GM08714 (cell line): ENCODE results near the gene DNAH6.

Experiments used
- H3K4me3 ChIP-seq: fragments of 200-500 bp; sonication (Bioruptor generic); 2 replicates; pipeline ENCODE4 v1.5.1; 2014; ENCODE audit warnings: mild to moderate bottlenecking, low read length, inconsistent platforms
- ZNF274 ChIP-seq: IDR thresholded peaks from 2 replicates; pipeline ENCODE4 v1.6.1; 2012; ENCODE audit warnings: mild to moderate bottlenecking, low read depth, low read length

Gene DNAH6

DNA sequence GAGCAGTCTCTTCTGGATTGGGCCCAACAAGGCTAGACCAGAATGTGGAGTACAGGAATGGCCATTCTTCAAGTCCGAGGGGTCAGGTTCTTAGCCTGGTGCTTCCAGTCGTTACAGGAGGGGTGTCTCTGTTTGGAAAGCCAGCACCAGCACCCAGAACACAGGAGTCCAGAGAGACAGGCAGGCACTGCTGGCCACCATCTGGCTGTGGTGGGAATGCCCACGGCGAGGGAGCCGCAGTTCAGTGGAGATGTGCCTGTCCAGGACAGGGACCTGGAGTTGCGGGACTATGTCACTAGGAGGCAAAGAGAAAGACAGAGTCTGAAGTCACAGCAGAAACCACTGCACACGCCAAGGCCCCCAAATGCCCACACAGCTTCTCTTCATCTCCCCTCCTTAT, 305.5 kb downstream of the DNAH6 start:
- no peak overlapping the region for H3K4me3 ChIP-seq
- no peak for TF ChIP-seq ZNF274

DNA sequence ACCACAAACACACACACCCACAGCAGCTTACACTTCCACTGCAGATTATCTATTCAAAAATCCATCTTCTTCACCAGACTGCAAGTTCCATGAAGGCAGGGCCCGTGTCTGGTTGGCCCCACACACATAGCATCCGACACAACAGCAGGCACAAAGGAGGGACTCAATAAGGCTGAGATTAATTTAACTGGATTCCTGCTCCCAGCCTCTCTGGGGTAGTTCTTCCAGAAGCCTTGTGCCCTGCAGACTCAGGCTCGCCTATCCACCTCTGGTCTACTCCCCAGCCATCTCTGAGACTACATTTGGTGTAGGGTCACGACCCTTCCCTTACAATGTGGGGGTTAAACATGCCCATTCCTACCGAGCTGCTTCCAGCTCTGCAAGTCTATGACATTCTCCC, 306.9 kb downstream of the DNAH6 start:
- no peak for TF ChIP-seq ZNF274
- H3K4me3 ChIP-seq, result no peak overlapping the region

DNA sequence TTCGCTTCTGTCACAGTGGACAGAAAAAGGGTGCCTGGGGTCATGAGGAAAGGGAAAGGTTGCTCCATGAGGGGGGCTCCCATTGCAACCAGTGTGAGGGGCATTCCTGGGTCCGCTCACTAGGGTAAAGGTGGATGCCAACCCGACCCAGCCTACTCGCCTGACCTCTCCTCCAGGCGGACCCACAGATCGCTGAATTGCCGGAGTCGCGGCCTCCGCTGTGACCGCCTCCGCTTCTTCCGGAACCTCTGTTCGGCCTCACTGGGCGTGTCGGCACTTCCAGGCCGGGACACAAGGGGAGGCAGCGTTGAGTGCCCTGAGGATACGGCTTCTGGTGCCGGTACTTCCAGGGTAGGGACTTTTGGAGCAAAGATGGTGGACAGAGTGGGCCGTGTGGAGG, 307.5 kb downstream of the DNAH6 start:
- TF ChIP-seq ZNF274, result no peak
- no peak overlapping the region for H3K4me3 ChIP-seq

DNA sequence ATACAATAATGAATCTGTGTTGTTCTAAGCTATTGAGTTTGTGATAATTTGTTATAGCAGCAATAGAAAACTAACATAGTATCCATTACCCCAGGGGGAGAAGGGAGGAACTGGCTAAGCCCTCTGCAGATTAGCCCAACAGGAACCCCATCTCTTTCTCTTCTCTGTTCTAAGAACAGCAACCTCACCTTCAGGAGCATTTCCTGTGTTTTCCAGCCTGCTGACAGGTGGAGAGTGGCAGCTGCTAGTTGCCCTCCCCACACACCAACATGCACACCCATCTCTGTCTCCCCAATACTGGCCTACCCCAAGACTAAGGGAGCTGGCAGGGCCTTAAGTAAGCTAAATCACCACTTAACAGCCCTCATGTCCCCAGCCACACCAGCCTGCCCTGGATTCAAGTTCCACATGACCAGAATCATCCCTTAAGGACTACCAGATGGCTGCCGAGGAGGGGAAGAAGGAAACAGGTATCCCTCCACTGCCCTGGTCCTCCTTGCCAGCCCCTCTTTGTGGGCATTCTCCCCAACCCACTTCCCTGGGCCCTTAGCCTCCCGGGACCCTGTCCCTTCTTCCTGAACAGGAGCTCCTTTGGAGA, 311.8 kb downstream of the DNAH6 start:
- no peak for TF ChIP-seq ZNF274
- H3K4me3 ChIP-seq, result no peak overlapping the region

DNA sequence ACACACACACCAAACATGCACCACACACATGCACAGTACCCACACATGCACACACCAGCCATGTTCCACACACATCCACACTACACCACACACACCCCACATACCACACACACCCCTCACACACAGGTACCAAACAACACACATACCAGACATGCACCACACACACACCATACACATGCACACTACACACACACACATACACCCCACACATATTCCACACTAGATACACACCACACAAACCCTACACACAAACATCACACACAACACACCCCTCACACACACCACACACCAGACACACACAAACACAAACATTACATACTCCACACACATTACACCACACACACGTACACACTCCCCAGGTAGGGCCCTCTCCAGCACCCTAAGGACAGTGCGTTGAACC, 313.4 kb downstream of the DNAH6 start:
- H3K4me3 ChIP-seq, result no peak overlapping the region
- TF ChIP-seq ZNF274, result no peak

DNA sequence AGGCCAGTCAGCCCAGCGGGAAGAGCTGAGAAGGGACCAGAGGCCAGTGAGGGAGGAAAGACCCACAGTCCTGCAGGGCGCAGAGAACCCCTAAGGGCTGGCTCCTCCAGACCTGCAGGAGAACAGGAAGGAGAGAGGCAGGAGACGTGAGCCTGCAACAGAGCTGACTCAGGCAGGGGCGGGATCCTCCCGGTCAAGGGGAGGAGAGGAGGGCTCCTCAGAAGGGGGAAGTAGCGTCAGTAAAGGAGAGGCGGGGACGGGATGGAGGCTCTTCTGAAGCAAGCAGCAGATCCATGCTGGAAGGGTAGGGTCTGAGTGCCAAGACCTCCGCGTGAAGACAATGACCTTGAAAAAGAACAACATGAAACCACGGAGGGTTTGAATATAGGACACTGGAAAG, 313.8 kb downstream of the DNAH6 start:
- no peak for TF ChIP-seq ZNF274
- no peak overlapping the region for H3K4me3 ChIP-seq

DNA sequence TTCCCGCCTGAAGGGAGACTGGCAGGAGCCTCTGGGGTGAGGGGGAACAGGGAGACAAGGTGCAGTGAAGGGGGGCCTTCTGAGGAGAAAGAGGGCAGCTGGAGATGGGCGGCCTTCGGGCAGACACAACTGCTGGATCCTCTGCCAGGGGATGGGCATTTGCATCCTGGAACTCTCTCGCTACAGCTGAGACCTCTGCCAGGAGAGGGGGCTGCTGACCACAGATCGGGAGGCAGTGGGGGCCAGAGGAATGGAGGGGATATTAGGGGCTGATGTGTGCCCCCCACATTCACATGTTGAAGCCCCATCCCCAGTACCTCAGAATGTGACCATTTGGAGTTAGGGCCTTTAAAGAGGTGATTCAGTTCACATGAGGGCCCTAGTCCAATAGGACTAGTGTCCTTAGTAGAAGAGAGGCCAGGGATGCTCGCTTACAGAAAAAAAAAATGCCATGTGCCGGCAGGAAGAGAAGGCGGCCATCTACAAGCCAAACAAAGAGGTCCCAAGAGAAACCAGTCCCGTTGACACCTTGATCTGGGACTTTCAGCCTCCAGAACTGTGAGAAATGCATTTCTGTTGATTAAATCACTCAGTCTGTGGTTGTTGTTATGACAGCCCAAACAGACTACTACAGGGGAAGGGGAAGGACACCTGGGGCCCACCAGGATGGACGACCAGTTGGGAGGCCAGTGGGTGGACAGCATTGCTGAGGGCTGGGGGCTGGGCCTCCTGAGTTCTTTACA, 314.6 kb downstream of the DNAH6 start:
- TF ChIP-seq ZNF274, result no peak
- H3K4me3 ChIP-seq, result no peak overlapping the region

DNA sequence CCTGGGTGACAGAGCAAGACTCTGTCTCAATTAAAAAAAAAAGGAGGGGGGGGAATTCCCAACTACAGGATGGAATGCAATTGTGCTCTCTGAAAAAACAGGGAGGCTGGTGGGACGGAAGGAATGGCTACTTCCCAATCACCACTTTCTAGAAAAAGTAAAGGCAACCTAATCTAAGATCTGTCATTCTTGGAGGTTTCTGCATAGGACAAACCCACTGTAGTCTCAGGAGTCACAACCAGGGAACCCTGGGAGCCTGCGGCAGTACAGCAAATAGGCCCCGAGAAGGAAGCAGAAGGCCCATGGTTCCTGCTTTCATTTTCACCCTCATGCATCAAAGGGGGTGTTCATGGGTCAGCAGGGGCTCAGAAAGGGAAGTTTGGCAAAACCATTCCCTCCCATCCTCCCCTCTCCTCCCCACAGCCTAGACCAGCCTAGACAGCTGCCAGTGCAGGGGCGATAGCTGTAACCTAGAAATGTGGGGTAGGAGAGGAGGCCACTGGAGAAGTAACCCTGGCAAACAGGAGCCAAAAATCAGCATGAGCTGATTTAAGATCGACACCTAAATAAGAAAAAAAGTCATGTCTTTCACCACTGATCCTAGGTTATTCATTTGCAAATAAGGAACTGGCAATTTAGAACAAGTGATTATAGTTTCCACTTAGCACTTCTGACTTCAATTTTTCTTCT, 316.6 kb downstream of the DNAH6 start:
- no peak overlapping the region; the same call in 1 of the 2 replicates for H3K4me3 ChIP-seq
- TF ChIP-seq ZNF274, result no peak

DNA sequence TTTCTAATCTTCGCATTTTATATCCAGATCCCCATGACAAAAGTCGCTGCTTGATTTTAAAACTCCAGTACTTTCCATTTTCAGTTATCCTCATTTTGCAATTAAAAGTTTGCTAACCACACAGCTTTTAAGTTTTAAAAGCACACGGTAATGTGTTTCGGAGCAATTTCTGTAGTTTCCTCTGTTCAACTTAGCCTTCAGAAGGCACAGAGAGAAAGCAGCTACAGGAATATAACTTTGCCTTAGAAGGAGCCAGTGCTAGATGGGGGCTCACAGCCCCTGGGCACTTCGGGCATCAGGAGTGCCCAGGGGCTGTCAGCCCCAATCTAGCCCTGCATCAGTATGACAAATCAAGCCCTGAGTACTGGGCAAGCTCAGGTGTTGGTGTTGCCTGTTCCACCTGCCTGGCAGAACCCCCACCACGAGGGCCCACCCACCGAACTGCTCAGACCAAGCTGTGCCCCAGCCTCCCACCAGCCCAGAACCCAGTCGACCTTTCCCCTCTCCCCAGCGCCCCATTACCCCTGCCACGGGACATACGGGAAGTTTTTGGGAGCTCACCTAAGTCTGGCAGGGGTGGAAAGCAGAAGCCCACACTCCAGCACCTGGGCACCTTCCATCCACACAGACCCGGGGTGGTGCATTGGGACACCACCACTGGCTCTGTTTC, 317.3 kb downstream of the DNAH6 start:
- H3K4me3 ChIP-seq, result no peak overlapping the region
- no peak for TF ChIP-seq ZNF274

DNA sequence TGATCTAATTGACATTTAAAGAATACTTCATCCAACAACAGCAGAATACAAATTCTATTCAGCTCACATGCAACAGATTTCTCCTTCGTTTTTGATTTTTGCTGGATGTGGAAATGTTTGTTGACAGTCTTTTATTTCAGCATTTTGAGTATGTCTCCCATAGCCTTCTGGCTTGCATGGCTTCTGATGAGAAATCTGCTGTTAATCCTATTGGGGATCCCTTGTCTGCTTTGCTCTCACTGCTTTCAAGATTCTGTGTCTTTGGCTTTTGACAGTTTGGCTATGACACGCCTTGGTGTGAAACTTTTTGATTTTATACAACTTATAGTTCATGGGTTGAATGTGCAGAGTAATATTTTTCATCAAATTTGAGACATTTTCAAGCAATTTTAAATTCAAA, 319.9 kb downstream of the DNAH6 start:
- no peak for TF ChIP-seq ZNF274
- H3K4me3 ChIP-seq, result no peak overlapping the region

DNA sequence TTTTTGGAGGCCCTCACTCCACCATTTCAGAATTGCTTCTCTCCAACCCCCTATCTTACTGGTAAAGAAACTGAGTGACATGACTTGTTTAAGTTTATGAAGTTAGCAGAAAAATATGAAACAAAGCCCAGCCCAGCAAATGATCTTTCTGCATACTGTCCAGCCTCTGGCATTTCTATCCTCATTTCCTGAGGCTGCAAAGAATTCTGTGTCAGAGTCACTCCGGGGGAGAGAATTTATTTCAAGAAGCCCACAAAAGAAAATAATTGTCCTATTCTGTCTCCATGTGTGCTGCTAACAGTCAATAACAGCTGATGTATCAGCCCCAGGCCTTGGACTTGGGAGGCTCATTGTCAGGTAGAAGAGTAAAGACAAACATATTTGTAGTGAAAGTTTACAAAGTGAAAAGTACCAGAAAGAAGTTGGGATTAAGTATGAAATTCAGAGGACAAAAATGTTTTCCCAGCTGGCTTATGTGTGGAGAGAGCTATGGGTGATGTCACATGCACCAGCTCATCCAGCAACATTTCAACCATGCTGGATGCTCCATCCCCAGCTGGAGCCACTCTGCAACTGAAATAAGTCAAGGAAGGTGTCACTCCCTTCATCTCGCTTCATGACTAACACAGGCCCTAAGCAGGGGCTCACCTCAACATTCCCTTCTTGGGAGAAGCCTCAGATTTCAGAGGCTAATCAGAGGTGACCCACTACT, 322.3 kb downstream of the DNAH6 start:
- TF ChIP-seq ZNF274, result no peak
- no peak overlapping the region for H3K4me3 ChIP-seq

DNA sequence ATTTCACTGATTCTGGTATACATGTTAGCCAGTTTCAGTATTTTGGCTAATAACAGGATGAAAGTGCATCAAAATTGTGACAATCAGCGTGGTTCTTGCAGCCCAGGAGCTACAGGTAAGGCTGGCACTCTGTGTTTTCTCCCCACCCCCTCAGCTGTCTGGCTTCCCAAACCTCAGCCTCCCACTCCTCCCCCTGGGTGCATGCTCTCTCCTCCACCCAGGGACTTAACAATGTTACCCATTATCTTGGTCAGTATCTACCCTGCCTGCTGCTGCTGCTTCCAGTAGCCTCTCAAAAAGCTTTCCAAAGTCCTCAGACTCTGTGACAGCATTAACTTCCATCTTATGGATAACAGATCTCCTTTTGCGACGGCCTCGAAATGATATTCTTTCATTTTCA, 323.6 kb downstream of the DNAH6 start:
- no peak for TF ChIP-seq ZNF274
- no peak overlapping the region for H3K4me3 ChIP-seq

DNA sequence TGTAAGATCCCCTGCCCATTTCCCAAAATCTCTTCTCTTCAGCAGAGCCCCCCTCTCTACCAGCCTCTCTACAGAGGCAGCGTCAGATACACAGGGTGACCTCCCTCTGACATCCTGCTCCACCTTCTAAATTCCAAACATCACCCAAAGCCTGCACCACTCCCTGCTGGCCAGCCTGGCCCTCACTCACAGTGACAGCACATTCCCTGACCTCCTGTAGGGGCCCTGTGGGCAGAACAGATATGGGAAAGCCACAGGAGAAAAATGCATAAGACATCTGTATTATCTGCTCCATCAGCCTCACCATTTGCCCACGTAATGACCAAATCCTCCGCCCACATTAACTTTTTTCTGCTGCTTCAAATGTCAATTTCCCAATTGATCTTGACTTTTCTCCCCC, 324.0 kb downstream of the DNAH6 start:
- H3K4me3 ChIP-seq, result no peak overlapping the region
- TF ChIP-seq ZNF274, result no peak

DNA sequence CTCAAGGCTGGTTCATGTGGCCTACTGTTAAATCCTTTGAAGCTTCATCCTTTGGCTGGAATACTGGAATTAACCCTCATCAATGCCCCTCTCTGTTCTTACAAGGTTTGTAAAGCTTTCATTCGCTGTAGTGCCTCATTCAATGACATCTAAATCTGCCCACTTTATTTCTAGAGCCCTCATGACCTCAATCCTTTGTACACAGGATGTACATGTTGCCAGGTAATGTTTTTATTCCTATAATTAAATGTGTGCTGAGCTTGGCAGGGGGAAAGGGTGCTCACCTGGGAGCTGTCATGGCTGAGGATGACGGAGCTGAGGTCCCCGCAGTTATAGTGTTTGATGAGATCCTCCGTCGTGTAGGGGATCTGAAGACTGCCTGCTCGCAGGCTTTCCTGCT, 325.3 kb downstream of the DNAH6 start:
- no peak overlapping the region for H3K4me3 ChIP-seq
- no peak for TF ChIP-seq ZNF274

DNA sequence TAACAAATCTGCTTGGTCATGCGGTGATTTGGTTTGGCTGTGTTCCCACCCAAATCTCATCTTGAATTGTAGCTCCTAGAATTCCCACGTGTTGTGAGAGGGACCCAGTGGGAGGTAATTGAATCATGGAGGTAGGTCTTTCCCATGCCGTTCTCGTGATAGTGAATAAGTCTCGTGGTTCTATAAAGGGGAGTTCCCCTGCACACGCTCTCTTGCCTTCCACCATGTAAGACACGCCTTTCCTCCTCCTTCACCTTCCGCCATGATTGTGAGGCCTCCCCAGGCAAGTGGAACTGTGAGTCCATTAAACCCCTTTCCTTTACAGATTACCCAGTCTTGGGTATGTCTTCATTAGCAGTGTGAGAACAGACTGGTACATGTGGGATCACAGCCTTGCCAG, 327.8 kb downstream of the DNAH6 start:
- TF ChIP-seq ZNF274, result no peak
- H3K4me3 ChIP-seq, result no peak overlapping the region
